ENCODE measurements around the gene AIMP2. TPM values are rescaled to one million over a fixed set of nuclear protein-coding genes. Genes with fewer than 3 reads are reported as not detected.
A peak's percentile ranks its signal among the peaks of the same experiment; 100 is the strongest.
"Not testable (repeated sequence)": the region's sequence is repeated elsewhere in the genome, so short reads cannot be mapped to it uniquely, and the experiment has no call there.

AIMP2 gene
- 28.3 TPM for total RNA-seq (2013)
- polyA plus RNA-seq = 10 to 100 TPM; 15.7 to 33.5 (median 32.7) TPM
- 22.0 and 36.8 TPM in 2 replicates for polyA minus RNA-seq
- total RNA-seq = 5.1 to 11.1 (median 6.4) reads per million in 11 experiments

GRCh38 chr7:6008668-6009611 lies at the start of gene AIMP2, which contains the start of gene PMS2:
TSS of gene AIMP2 (plus strand) at chr7:6009272. CDS start at chr7:6009364, 92 bp downstream.
TSS of gene PMS2 (minus strand) at chr7:6009049. CDS start at chr7:6009019, 30 bp downstream.
- Histone ChIP-seq H3K27ac (ENCODE audit: low read depth in 1 of 2, low read length in 2 of 2) (peak within 1 kb of the TSS; percentile 87 to 92), H2AFZ (ENCODE audit: insufficient read depth, low read depth, low read length, poor library complexity, severe bottlenecking) (peak within 1 kb of the TSS; percentile 95), H3K4me3 (replicated peaks in 1 of 3; ENCODE audit: low read depth in 2 of 3, low read length in 3 of 3) (peak within 1 kb of the TSS; percentile 69 to 92 (median 91)), H3K36me3 (replicated peaks in 1 of 2; ENCODE audit: control insufficient read depth in 1 of 2, insufficient read depth in 2 of 2, low read length in 2 of 2) (peaks cover 2 to 26% of the 10 kb centered on the region in 2 donors), H4K20me1 (ENCODE audit: insufficient read depth, low read length) (no peaks in the 10 kb centered on the region), H3K9me3 (replicated peaks in 1 of 2; ENCODE audit: control insufficient read depth in 1 of 2, insufficient read depth in 1 of 2, low read length in 2 of 2) (no peaks in the 10 kb centered on the region), H3K27me3 (ENCODE audit: control insufficient read depth in 2 of 2, insufficient read depth in 2 of 2, low read length in 2 of 2) (no peaks in the 10 kb centered on the region), H3K9ac (ENCODE audit: insufficient read depth, low read length, poor library complexity, severe bottlenecking) (peak within 1 kb of the TSS; percentile 81), H3K79me2 (ENCODE audit: insufficient read depth, low read length) (peaks cover 48% of the 10 kb centered on the region), H3K4me1 (ENCODE audit: control insufficient read depth in 1 of 2, insufficient read depth in 2 of 2, low read length in 2 of 2) (peaks cover 6 to 12% of the 10 kb centered on the region in 2 donors), H3K4me2 (replicated peaks; ENCODE audit: extremely low read depth, low read length, poor library complexity, severe bottlenecking) (peak within 1 kb of the TSS; percentile 76)
- intact Hi-C loops (cut with micrococcal nuclease) = loop anchor here in 1 of 2 donors (5.0 kb wide), 1 partner anchor 263 kb away; the partner anchor contains the start of gene CYTH3
- Mint-ChIP-seq H3K27me3 (ENCODE audit: low read depth in 3 of 3) (peaks cover 0 to 1% (median 0%) of the 10 kb centered on the region in 3 donors), H3K4me1 (peaks cover 18% of the 10 kb centered on the region), H3K4me3 (peak within 1 kb of the TSS; percentile 85 to 89), H3K9me3 (peaks cover 0 to 1% (median 0%) of the 10 kb centered on the region in 7 donors), H3K36me3 (peaks cover 12 to 21% of the 10 kb centered on the region in 2 donors), H3K27ac (peak within 1 kb of the TSS; percentile 88 to 96 (median 95))
- WGBS (ENCODE audit: insufficient coverage) = under 1% methylated on average over 82 of the region's 84 CpGs
- no peak for TF ChIP-seq CTCF (IDR thresholded peaks at IDR 0.05)
- DNase-seq = peak; percentile 99

GRCh38 chr7:5963205-5963604 lies 45.9 kb upstream of the AIMP2 start:
- H3K9me3 ChIP-seq (replicated peaks in 1 of 2; ENCODE audit: control insufficient read depth in 1 of 2, insufficient read depth in 1 of 2, low read length in 2 of 2); H3K79me2 ChIP-seq (ENCODE audit: insufficient read depth, low read length); DNase-seq; H3K4me1 Mint-ChIP-seq; H4K20me1 ChIP-seq (ENCODE audit: insufficient read depth, low read length); H2AFZ ChIP-seq (ENCODE audit: insufficient read depth, low read depth, low read length, poor library complexity, severe bottlenecking); H3K36me3 Mint-ChIP-seq; H3K27me3 ChIP-seq (ENCODE audit: control insufficient read depth in 2 of 2, insufficient read depth in 2 of 2, low read length in 2 of 2); H3K4me3 Mint-ChIP-seq; H3K4me2 ChIP-seq (replicated peaks; ENCODE audit: extremely low read depth, low read length, poor library complexity, severe bottlenecking); H3K9me3 Mint-ChIP-seq; H3K9ac ChIP-seq (ENCODE audit: insufficient read depth, low read length, poor library complexity, severe bottlenecking); intact Hi-C loops (cut with micrococcal nuclease); H3K27me3 Mint-ChIP-seq (ENCODE audit: low read depth in 3 of 3); H3K4me3 ChIP-seq (replicated peaks in 1 of 3; ENCODE audit: low read depth in 2 of 3, low read length in 3 of 3); H3K27ac Mint-ChIP-seq; H3K27ac ChIP-seq (ENCODE audit: low read depth in 1 of 2, low read length in 2 of 2); H3K36me3 ChIP-seq (replicated peaks in 1 of 2; ENCODE audit: control insufficient read depth in 1 of 2, insufficient read depth in 2 of 2, low read length in 2 of 2); H3K4me1 ChIP-seq (ENCODE audit: control insufficient read depth in 1 of 2, insufficient read depth in 2 of 2, low read length in 2 of 2): not testable (repeated sequence)
- no CpG with 5 or more reads among the region's 13 CpGs for WGBS (ENCODE audit: insufficient coverage)

GRCh38 chr7:5963810-5964209 lies 45.3 kb upstream of the AIMP2 start:
- H3K27me3 Mint-ChIP-seq (ENCODE audit: low read depth in 3 of 3); H3K4me3 Mint-ChIP-seq; H3K36me3 Mint-ChIP-seq; H3K4me1 Mint-ChIP-seq; H3K27me3 ChIP-seq (ENCODE audit: control insufficient read depth in 2 of 2, insufficient read depth in 2 of 2, low read length in 2 of 2); H4K20me1 ChIP-seq (ENCODE audit: insufficient read depth, low read length); DNase-seq; H3K4me3 ChIP-seq (replicated peaks in 1 of 3; ENCODE audit: low read depth in 2 of 3, low read length in 3 of 3); H3K9me3 ChIP-seq (replicated peaks in 1 of 2; ENCODE audit: control insufficient read depth in 1 of 2, insufficient read depth in 1 of 2, low read length in 2 of 2); H3K9ac ChIP-seq (ENCODE audit: insufficient read depth, low read length, poor library complexity, severe bottlenecking); H3K27ac Mint-ChIP-seq; H3K9me3 Mint-ChIP-seq; H2AFZ ChIP-seq (ENCODE audit: insufficient read depth, low read depth, low read length, poor library complexity, severe bottlenecking); H3K79me2 ChIP-seq (ENCODE audit: insufficient read depth, low read length); H3K4me1 ChIP-seq (ENCODE audit: control insufficient read depth in 1 of 2, insufficient read depth in 2 of 2, low read length in 2 of 2); H3K36me3 ChIP-seq (replicated peaks in 1 of 2; ENCODE audit: control insufficient read depth in 1 of 2, insufficient read depth in 2 of 2, low read length in 2 of 2); H3K4me2 ChIP-seq (replicated peaks; ENCODE audit: extremely low read depth, low read length, poor library complexity, severe bottlenecking); intact Hi-C loops (cut with micrococcal nuclease); H3K27ac ChIP-seq (ENCODE audit: low read depth in 1 of 2, low read length in 2 of 2): not testable (repeated sequence)
- WGBS (ENCODE audit: insufficient coverage) = no CpG with 5 or more reads among the region's 7 CpGs

All from CD14-positive monocyte (primary cell).